K562 (cell line): ENCODE results near the gene TRIM31. TPM values are rescaled to one million over a fixed set of nuclear protein-coding genes. Genes with fewer than 3 reads are reported as not detected.

Experiments
- CXXC5 ChIP-seq: fragments of 250-450 bp; sonication (Bioruptor Pico); IDR thresholded peaks from 2 replicates; pipeline ENCODE4 v1.8.0; 2022; ENCODE audit warnings: inconsistent platforms, mild to moderate bottlenecking, moderate library complexity
- DIDO1 ChIP-seq: fragments of 450-650 bp; IDR thresholded peaks from 2 replicates; pipeline ENCODE4 v1.6.1; 2016; ENCODE audit warnings: low read depth, missing biosample characterization, missing genetic modification characterization
- HNRNPUL1 ChIP-seq: fragments of 200-400 bp; formaldehyde crosslinking; IDR thresholded peaks from 2 replicates; pipeline ENCODE4 v1.6.1; 2017; ENCODE audit warnings: low read length
- ILK ChIP-seq: fragments of 450-650 bp; IDR thresholded peaks from 2 replicates; pipeline ENCODE4 v1.6.1; 2016; ENCODE audit warnings: missing genetic modification characterization, low read depth, mild to moderate bottlenecking, missing compliant biosample characterization, moderate library complexity, borderline replicate concordance
- JUND ChIP-seq, 2 experiments: IDR thresholded peaks; 2 replicates in 1 of 2; 3 replicates in 1 of 2; pipeline ENCODE4 v1.6.1; 2011; ENCODE audit warnings: borderline replicate concordance in 2 of 2, low read depth in 2 of 2, low read length in 2 of 2, improper control_type of control experiment in 1 of 2, missing biosample characterization in 1 of 2, missing genetic modification characterization in 1 of 2, missing genetic modification reagents in 1 of 2
- MTA3 ChIP-seq: fragments of 450-650 bp; formaldehyde crosslinking; IDR thresholded peaks from 2 replicates; pipeline ENCODE4 v1.6.1; 2017; ENCODE audit warnings: mild to moderate bottlenecking, borderline replicate concordance
- NR2C1 ChIP-seq, 2 experiments: fragments of 450-650 bp; IDR thresholded peaks; 2 replicates each; pipeline ENCODE4 v1.6.1; 2017; ENCODE audit warnings: mild to moderate bottlenecking in 2 of 2, antibody characterized with exemption in 1 of 2, inconsistent platforms in 1 of 2, missing compliant biosample characterization in 1 of 2, missing genetic modification characterization in 1 of 2
- RBM22 ChIP-seq: fragments of 200-400 bp; formaldehyde crosslinking; IDR thresholded peaks from 2 replicates; pipeline ENCODE4 v1.6.1; 2018; ENCODE audit warnings: low read length, low read depth; ENCODE audit not compliant: poor library complexity, severe bottlenecking
- SIN3B ChIP-seq: fragments of 450-650 bp; IDR thresholded peaks from 2 replicates; pipeline ENCODE4 v1.6.1; 2017; ENCODE audit warnings: low read depth, mild to moderate bottlenecking, moderate library complexity
- TAF9B ChIP-seq: fragments of 450-650 bp; IDR thresholded peaks from 2 replicates; pipeline ENCODE4 v1.6.1; 2018; ENCODE audit warnings: mild to moderate bottlenecking; ENCODE audit not compliant: partially characterized antibody
- TEAD1 ChIP-seq, 2 experiments: fragments of 450-650 bp in 1 of 2; sonication (generic) in 1 of 2; formaldehyde crosslinking; IDR thresholded peaks; 2 replicates each; pipeline versions ENCODE4 v1.4.0 to v1.8.0; 2020 to 2022; ENCODE audit warnings: mild to moderate bottlenecking in 2 of 2, missing genetic modification reagents in 1 of 2
- THAP12 ChIP-seq: fragments of 250-450 bp; sonication (Bioruptor Pico); IDR thresholded peaks from 2 replicates; pipeline ENCODE4 v1.9.0; 2021; ENCODE audit warnings: mild to moderate bottlenecking, inconsistent platforms
- ZBTB12 ChIP-seq: fragments of 250-450 bp; sonication (Bioruptor Pico); IDR thresholded peaks from 2 replicates; pipeline ENCODE4 v1.4.0; 2020
- ZFP30 ChIP-seq: fragments of 250-450 bp; sonication (Bioruptor Pico); IDR thresholded peaks from 2 replicates; pipeline ENCODE4 v1.8.0; 2022; ENCODE audit warnings: moderate library complexity, mild to moderate bottlenecking, inconsistent platforms, borderline replicate concordance
- ZKSCAN1 ChIP-seq: fragments of 150-350 bp; IDR thresholded peaks from 2 replicates; pipeline ENCODE4 v1.6.1; 2016; ENCODE audit warnings: low read depth, low read length
- ZNF232 ChIP-seq: sonication (generic); formaldehyde crosslinking; IDR thresholded peaks from 2 replicates; pipeline ENCODE4 v1.8.0; 2022; ENCODE audit warnings: mild to moderate bottlenecking, missing genetic modification reagents
- ZNF354B ChIP-seq: fragments of 250-450 bp; sonication (Bioruptor Pico); IDR thresholded peaks from 2 replicates; pipeline ENCODE4 v1.4.0; 2020
- ZNF609 ChIP-seq: sonication (generic); formaldehyde crosslinking; IDR thresholded peaks from 2 replicates; pipeline ENCODE4 v1.8.1; 2023; ENCODE audit warnings: missing genetic modification reagents, mild to moderate bottlenecking, borderline replicate concordance
- ZNF764 ChIP-seq: fragments of 250-450 bp; sonication (Bioruptor Pico); IDR thresholded peaks from 2 replicates; pipeline ENCODE4 v1.4.0; 2020; ENCODE audit warnings: low read depth, mild to moderate bottlenecking, moderate library complexity
- polyA plus RNA-seq, 8 experiments: library from polyadenylated mRNA; depleted of rRNA in 4 of 8; stranded (reverse) in 5 of 8; unstranded in 3 of 8; fragments of >200 nt; fragmentation: Nextera tagmentation in 2 of 8; fragmentation: Illumina TruSeq in 1 of 8; extraction: Ambion mirVana in 2 of 8; extraction: Trizol in 1 of 8; gene quantifications; 2 replicates each; pipeline versions ENCODE4 v1.2.1 to v1.2.3, GENCODE V29; 2011 to 2014; ENCODE audit warnings: inconsistent platforms in 1 of 8, missing spikeins in 1 of 8
- total RNA-seq, 7 experiments: library from RNA; depleted of rRNA in 6 of 7; stranded (reverse); fragments of >200 nt in 6 of 7; fragmentation: Illumina TruSeq in 2 of 7; extraction: Trizol in 2 of 7; gene quantifications; 2 replicates each; pipeline versions ENCODE4 v1.2.1 to v1.2.3, GENCODE V29; 2011 to 2021; ENCODE audit warnings: low replicate concordance in 1 of 7

Gene TRIM31
- total and polyA plus RNA-seq, 9 of the 15 experiments (the other 6 are each of a cell fraction or from before 2014, with no cell fraction given), result not detected

- TF ChIP-seq MTA3 (peak; percentile 81), ZNF609 (CRISPR knock-in tag) (no peak), SIN3B (peak; percentile 98), ZFP30 (no peak), ZNF764 (CRISPR knock-in tag) (no peak), RBM22 (no peak), JUND (IDR thresholded peaks at IDR 0.05; ENCODE audit: borderline replicate concordance, low read depth, low read length) (peak; percentile 96), JUND (tag; IDR thresholded peaks at IDR 0.05; ENCODE audit: borderline replicate concordance, low read depth, low read length) (peak; percentile 92; the same call in 2 of the 3 replicates), CXXC5 (CRISPR knock-in tag) (peak; percentile 96), TEAD1 (CRISPR knock-in tag; IDR thresholded peaks at IDR 0.05) (no peak; a peak in 1 of 4 replicates), THAP12 (CRISPR knock-in tag) (peak; percentile 98), ZNF354B (CRISPR knock-in tag) (no peak), ZKSCAN1 (peak; percentile 59; the same call in 1 of the 2 replicates), ILK (tag) (no peak), DIDO1 (peak; percentile 89), ZBTB12 (CRISPR knock-in tag) (peak; percentile 98), NR2C1 (IDR thresholded peaks at IDR 0.05) (peak; percentile 78), NR2C1 (tag; IDR thresholded peaks at IDR 0.05) (peak; percentile 66), TAF9B (peak; percentile 94), HNRNPUL1 (no peak), ZNF232 (CRISPR knock-in tag) (no peak)
These were observed 51.6 kb downstream of the TRIM31 start, which contains the start of gene POLR1H (continued) for GRCh38 chr6:30061092-30061857.
